Activated CD8-positive, alpha-beta memory T cell treated with anti-CD3 and anti-CD28 coated beads for 48 hours (primary cell): ENCODE data around the gene MMADHC.

ENCODE experiments used
- DNase-seq, 3 experiments: peaks; one replicate each; pipeline ENCODE4 v3.0.0-alpha.2; 2020; ENCODE audit warnings: low read depth in 2 of 3, low spot score in 2 of 3

The MMADHC gene

DNA sequence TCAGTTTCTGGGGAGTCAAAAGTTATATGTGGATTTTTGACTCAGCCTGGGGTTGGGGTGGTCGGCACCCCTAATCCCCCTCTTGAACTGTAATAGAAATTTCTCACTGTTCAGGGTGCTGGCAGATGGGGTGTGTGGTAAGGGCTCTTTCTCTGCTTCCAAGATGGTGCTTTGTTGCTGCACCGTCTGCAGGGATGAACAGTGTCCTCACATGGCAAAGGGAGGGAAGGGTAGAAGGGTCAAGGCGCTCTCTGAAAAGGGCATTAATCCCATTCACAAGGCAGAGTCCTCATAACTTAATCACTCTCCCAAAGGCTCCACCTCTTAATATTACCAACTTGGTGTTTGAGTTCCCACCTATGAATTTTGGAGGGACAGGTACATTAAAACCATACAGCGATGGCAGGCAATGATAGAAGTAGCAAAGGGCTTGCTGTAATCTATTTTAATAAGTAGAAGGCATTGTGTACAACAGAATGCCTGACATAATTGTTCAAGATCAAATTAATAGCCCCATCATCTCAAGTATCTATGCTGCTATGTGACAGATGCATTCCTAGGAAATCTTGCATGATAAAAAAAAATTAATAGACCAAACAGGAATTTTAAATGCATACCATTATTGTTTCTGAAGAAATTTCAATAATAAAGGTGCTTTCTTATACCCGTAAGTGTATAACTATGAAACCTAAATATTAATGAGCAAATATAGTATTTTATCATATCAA is 28.1 kb downstream of the MMADHC start:
- DNase-seq: no peak

DNA sequence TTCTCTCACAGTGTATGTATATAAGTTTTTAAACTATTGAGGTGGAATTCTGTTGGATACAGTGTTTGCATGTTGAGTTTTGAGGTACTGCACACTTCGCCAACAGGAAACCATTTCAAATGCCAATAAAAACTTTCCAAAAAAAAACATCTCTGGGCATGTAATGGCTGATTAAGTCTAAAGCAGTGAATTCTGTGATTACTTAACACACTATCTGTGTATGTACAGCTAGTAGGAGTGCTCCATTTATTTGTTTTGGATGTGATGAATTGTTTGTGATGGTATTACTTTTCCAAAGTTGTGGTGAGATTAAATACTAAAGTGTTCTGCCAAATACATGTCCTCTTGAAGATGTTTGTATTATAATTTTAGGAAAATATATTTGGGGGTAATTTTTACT is 31.1 kb downstream of the MMADHC start:
- no peak for DNase-seq

DNA sequence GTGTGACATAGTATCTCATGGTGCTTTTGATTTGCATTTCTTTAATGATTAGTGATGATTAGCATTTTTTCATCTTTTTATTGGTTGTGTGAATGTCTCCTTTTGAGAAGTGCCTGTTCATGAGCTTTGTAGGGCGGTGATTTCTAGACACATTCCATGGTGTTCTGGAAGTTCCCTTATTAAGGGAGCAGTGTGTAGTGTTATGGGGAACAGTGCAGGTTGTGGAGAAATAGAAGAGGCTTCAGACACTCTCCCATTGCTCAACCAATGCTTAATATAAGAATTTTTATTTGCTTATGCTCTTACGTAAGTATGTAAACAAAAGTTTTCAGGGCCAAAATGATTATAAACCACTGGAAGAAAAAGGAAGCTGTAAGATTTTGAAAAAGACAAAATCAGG is 34.7 kb downstream of the MMADHC start:
- no peak for DNase-seq

DNA sequence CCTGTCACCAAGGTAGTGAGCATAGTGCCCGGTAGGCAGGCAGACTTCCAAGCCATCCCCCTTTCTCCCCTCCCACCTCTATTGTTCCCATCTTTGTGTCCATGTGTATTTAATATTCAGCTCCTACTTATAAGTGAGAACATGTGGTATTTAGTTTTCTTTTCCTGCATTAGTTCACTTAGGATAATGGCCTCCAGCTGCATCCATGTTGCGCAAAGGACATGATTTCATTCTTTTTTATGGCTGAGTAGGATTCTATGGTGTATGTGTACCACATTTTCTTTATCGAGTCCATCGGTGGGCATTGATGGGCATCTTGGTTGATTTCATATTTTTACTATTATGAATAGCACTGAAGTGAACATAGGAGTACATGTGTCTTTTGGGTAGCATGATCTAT is 35.3 kb downstream of the MMADHC start:
- no peak for DNase-seq

DNA sequence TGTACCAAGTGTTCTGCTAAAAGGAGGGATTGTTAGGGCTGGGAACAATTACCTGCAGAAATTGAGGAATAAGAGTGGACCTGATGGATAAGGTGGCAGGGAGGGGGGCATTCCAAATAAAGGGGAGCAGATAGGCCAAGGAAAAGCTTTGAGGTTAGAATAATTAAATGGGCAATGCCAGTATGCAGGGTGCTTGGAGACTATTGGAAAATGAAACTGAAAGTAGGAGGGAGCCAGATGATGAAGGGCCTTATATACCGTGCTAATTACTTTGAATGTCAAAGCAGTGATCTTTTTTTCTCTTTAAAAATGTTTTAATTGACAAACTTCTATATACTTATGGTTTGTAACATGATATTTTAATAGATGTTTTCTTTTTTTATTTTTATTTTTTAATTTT is 42.9 kb downstream of the MMADHC start:
- DNase-seq: no peak

DNA sequence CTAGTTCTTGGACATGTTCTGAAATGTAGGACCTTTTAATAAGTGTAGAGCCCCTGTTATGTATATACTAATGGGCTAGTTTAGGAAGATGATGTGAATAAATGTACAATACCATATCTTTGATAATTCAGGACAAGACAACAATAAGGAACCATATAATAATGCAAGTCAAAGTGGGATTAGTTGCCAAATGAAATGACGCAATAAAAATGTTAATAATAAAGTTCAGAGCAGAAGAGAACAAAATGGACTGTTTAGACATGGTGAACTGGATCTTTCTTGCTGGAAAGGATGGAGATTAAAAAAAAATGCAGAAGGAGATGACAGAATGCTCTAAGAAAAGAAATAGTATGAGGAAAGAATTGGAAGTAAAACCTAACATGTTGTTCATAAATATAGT is 43.7 kb downstream of the MMADHC start:
- no peak for DNase-seq

DNA sequence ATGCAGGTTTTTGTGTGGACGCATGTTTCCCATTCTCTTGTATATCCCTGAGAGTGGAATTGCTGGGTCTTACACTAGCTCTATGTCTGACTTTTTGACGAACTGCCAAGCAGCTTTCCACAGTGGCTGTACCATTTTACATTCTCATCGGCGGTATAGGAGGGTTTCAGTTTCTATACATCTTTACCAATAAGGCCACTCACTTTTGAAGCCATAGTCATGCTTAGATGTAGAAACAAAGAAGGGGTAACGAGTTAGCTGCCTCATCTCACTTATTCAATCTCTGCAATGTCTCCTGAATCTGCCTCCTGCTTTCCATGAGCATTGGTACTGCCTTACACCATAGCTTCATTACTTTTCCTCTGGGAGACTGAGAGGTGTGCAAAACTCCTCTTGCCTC is 47.4 kb downstream of the MMADHC start:
- no peak for DNase-seq

DNA sequence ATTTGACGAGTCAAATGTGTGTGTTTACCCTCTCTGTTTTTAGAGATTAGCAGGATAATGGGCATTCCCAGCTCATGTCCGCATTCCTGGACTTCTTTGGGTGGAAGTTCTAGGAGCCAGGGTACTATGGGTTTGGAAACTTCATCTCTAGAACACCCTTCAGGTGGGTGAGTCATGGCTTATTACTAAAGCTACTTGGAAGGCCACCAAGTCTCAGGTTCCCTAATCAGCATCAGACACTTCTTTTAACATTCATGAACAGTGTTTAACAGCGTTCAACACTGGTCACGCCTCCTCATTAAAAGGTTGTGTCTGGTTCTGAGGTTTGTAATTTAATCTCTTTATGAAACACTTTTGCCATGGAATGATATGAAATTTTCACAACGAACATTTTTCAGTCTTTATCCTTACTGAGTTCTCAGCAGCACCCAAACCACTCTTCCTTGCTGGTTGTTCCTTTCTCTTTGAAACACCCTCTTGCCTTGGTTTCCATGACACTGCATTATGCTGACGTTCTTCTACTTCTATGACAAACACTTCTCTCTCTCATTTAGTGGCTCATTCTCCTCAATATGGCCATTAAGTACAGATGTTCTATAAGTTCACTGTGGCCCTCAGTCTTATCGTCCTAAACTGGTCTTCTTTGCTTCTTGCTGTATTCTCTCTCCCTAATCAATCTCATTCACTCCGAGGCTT is 49.3 kb downstream of the MMADHC start:
- DNase-seq: no peak

DNA sequence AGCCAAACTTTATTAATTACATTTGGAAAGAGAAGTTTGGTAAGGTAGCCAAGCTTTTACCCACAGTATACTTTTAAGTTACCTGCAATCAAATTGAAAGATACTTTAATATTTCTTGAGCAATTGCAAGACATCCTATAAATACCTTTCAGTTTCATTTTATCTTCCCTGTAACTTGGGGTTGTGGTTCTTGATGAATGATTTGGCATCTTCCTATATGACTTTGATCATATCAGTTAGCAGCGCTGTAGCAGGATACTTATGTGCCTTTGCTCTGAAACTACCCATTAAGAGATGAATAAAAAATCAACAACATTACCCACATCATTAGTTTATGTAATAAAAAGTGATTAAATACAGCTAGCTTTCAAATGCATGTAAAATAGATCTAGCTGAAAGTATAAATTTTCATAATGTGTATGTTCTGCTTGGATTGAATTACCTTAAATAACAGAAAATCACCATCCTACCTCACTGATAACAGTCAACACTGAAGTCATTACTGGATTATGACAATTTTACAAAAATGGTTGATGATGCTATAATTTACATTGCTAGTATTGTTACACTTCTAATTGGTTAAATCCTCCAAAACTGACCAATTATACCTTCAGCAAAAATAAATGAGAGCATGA is 50.4 kb downstream of the MMADHC start:
- DNase-seq: no peak

DNA sequence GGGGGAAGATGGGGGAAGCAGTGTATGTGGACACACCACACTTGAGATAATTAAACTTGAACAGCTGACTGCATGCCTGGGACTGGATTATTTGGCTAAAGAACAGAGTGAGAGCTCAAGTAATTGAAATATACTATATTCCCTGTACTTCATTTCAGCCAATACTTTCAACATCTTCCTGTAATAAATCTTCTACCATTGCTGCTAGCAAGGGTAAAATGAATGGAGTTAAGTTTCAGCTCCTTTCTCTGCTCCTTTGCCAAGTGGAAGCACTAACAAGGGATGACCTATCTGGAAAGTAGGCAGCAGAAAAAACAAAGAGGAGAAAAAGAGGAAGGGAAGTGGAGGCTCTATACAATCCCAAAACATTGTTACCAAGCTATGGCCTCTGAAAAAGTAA is 50.9 kb downstream of the MMADHC start:
- DNase-seq: no peak

DNA sequence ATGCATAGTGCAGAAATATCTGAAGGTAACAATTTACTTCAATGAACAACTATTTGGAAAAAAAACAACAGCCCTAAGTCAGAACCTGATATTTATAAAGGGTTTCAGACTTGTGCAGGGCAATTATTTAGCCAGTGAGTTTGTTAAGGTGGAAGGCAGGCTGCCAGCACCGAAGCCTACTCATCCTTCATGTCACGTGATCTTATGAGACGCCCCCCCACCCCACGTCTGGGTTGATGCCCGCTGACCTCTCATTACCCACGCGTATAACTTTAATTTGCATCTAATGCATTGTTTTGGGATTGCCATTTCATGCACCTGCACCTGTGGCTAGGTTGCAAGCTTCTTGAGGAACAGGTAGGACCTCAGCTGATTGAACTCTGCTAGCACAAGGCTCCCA is 52.9 kb downstream of the MMADHC start:
- no peak for DNase-seq

DNA sequence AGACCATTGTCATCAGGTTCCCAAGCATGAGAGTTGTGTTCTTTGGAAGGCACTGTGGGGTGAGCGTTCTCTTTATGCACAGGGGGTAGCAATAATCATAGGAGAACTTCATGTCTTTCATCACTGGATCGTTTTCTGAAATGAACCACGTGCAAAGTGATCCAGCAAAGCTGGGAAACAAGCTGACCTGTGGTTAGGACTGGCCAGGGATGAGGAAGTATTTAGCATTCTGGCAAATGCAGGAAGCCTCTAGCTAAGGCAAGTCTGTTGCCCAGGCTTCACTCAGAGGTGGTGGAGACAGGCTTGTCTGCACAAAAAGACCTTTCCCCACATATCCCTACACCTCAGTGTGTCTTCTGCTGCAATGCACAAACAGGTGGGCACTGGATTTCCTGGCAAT is 58.6 kb downstream of the MMADHC start:
- DNase-seq: no peak

DNA sequence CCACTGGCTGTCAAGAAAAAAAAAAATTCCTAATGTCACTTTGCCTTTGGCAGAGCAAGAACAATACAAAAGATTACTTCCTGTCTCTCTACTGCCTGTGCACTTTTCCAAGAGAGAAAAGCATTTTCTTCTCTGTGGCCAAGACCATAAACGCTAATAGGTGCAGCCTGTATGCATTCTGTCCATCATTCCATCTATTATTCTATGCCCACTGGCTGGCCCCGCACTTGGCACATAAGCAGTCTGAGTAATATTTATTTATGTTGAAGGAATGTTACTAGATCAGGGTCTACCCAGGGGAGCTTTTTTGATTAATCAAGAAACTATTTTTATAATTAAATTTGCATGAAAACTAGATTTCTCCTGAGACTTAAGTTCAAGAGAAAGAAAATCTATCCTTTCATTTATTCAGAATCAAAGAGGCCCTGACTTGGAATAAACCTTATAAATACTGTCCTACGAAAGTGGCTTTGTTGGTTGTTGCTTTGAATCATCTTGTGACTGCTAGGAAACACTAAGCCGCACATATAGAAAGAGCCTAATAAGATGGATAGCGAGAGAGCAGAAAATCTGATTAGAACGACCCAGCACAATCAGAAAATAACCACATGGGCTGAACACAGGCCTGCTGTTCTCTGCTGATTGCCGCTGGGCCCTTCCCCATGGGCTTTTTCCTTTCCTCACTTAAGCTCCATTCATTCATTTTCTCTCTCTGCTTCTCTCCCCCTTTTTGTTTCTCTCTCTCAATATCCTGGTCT is 59.4 kb downstream of the MMADHC start:
- DNase-seq: no peak

DNA sequence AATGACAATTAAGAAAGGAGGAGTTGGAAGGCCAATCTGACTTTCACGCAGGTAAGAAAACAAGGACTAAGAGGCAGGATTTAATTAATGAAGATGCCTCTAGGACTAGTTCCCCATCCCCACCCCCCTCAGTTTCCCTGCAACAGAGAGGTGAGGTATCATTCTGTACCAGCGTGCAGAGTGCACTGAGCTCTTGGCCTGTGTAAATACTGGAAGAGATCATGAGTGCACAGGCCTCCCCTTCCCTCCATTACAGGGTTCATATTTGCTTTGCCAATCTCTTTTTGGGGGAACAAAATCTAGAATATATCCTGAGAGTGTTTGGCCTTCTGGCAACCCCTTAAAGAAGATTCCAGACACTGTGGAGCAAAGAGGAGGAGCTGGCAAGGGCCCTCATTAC is 60.9 kb downstream of the MMADHC start:
- DNase-seq: no peak

DNA sequence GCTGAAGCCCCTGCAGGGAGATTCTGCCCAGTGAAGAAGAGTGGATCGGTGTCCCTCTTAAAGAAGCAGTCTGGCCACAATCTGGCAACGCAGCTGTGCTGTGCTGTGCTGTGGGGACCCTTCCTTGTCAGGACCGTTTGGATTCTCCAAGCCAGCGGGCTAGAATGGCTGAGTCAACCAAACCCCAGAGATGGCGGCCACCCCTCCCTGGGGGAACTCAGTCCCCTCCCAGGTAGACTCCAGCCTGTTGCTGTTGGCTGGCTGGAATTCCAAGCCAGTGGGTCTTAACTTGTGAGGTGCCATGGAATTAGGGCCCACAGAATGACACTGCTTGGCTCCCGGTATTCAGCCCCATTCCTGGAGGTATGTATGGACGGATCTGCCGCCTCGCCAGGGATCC is 62.3 kb downstream of the MMADHC start:
- no peak for DNase-seq
